Bone marrow (tissue), 2 donors: ENCODE data around the gene PRB3.

Experiments
- DNase-seq, 2 donors: peaks; one replicate each; lab custom pipeline; 2025; lab: John Stamatoyannopoulos, UW

Gene PRB3

DNA sequence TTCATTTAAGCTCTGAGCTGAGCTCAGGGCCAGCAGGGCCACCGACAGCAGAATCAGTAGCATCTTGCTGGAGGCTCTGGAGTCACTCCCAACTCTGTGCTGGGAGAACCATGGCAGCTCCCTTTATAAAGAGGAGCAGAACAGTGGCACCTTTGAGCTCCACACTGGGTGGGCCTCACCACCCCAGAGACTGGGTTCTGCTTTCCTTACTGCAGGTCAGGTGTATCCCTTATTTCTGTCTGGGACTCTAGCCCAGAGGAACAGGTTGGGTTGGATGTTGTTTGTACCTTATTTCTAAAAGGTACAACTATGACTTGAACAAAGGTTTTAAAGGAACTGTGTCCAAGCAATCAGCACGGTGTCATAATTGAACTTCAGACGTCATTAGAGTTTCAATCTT lies at the start of gene PRB3:
Gene PRB3 (minus strand): TSS at position 101 of the 400 bp plus-strand sequence. CDS start 38 bp downstream, at position 63.
- no peak for DNase-seq

DNA sequence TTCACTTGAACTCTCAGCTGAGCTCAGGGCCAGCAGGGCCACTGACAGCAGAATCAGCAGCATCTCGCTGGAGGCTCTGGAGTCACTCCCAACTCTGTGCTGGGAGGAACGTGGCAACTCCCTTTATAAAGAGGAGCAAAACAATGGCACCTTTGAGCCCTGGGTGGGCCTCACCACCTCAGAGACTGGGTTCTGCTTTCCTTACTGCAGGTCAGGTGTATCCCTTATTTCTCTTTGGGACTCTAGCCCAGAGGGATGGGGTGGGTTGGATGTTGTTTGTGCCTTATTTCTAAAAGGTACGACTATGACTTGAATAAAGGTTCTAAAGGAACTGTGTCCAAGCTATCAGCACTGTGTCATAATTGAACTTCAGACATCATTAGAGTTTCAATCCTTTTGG lies 40.8 kb upstream of the PRB3 start, which contains the start of gene PRB4:
Gene PRB4 (minus strand): TSS at position 101 of the 400 bp plus-strand sequence. CDS start 38 bp downstream, at position 63.
- no peak for DNase-seq

DNA sequence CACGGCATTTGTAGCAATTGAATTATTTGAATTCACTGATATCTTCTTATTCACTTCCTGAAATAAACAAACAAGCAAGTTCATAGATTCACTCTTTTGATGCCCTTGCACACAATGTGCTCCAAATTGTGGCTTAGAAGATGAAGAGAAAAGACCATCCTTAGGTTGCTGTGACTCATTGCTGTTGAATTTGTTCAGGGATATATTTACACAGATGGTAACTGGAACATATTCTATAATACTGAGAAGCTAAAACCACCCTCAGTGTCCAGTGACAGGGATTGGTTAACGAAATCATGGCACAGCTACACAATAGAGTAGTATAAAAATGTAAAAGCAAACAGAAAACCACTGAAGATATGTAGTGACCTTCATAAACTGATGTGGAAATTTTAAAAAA lies 37.6 kb upstream of the PRB3 start:
- no peak for DNase-seq

DNA sequence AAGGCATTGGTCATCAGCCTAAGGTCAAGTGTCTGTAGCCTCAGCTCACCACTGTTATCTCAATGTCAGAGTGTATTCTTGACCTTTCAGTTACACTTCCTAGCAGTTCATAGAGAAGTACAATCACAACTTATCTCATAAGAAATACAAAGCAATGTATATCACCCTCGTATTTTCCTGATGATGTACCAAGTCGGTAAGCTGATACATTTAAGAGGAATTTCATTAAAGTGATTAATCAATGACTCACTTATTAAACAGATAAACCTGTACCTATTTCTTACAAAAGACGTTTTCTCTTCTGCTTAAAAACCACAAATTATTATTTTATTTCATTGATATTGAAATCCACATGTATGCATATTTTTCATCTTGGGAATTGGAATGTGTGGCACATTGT lies 3.9 kb upstream of the PRB3 start:
- DNase-seq: no peak

DNA sequence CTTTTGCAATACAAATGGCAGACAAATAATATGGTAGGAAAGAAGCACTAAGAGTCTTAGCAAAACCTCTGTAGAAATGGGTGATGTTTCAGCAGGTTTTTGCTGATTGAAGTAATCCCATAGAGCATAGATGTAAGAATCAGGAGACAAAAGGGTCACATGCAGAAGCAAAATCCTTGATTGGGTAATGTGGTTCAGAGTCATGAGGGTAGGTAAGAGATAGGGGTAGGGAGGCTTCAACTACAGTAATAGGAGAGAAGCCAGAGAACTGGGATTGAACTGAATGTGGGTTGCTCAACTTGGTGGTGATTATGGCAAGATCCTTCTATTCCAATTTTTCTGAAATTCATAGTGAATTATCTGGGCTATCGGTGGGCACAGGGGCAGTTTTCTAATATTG lies 5.0 kb downstream of the PRB3 start:
- DNase-seq: no peak

DNA sequence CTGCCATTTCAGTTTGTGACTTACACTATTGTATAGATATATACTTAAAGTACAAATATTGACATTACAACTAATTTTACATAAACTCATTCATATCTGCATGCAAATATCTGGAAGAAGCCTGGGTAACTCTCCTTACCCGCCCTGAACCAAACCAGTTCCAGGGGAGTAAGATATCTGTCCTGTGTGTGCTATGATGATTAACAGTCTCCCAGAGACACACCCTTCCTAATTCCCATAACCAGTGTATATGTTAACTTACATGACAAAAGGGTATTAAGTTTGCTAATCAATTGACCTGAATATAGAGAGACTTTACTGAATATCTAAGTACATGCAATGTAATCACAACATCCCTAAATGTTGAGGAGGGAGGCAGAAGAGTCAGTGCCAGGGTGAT lies 23.0 kb downstream of the PRB3 start:
- DNase-seq: no peak

DNA sequence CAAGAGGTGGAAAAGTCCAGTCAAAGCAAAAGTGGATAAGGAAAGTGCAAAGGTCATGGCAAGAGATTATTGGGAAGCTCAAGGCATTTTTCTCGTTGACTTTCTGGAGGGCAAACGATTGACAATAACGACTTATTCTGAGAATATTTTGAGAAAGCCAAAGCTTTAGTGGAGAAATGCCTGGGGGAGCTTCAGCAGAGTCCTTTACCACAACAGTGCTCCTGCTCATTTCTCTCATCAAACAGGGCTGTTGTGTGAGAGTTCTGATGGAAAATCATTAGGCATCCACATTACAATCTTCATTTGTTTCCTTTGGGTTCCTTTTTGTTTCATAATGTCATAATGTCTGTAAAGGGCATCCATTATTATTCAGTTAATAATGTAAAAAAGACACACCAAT lies 26.9 kb downstream of the PRB3 start:
- DNase-seq: no peak

DNA sequence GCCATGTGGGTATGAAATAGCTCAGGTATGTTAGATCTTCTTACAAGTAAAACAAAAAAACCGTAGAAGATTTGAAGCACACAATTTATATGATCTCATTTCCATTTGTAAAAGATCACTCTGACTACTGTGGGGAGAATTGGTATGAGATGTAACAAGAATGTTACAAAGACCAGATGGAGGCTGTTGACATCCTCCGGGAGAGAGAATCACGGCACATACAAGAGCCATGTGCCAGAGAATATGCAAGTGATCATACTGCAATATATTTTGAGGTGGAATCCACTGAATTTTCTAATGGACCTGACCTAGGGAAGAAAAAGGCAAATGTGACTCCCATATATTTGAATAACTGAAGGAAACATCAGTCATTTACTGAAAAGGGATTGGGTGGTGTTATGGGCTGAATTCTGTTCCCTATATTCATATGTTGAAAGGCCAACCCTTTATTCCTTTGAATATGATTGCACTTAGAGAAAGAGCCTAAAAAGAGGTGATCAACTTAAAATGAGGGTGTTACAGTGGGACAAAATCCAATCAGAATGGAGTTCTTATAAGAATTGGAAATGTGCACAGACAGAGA lies 29.1 kb downstream of the PRB3 start:
- DNase-seq: no peak

DNA sequence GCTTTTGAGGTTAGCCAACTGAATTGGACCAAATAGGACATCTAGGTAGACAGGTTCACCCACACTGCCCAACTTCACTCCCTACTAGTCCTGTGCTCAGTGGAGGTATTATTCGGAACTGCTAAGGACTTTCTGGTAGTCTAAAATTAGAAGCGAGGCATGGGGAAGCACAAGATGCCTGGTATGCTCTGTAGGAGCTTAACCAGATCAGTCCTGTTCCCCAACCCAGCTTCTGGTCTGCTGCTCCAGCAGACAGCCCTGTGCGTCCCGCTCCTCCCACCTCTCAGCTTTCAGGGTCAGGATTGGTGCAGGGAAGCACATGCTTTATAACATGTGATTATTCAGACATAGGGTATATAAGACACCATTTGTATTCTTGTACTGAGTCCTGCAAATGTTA lies 31.2 kb downstream of the PRB3 start:
- no peak for DNase-seq

DNA sequence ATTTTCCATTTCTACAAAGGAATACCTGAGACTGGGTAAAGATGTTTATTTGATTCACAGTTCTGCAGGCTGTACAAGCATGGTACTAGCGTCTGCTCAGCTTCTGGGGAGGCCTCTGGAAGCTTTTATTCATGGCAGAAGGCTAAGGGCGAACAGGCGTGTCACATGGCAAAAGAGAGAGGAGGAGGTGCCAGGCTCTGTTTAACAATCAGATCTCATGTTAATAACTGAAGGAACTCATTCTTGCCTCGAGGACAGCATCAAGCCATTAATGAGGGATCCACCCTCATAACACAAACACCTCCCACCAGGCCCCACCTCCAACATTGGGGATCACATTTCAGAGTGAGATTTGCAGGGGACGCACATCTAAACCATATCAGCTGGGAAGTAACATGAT lies 36.0 kb downstream of the PRB3 start:
- DNase-seq: no peak

DNA sequence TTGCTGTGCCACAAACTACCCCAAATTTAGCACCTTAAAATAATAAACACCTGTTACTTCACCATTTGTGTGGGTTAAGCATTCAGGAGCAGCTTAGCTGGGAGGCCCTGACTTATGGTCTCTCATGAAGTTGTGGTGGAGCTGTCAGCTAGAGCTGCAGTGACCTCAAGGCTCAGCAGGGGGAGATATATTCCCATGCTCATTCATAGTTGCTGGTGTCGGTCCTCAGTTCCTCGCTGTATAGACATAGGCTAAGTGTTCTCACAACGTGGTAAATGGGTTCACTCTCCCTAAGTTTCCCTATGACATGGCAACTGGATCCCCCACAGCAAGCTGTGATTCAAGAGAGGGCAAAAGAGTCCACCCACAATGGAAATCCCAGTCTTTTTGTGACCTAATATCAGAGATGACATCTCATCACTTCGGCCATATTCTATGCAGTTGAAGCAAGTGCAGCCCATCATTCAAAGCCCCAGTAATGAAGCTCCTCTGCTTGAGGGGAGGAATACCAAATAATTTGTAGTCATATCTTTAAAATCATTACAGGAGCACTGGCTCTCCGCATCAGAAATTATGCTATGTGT lies 41.1 kb downstream of the PRB3 start:
- peak in 1 of 2 donors; percentile 16 for DNase-seq

DNA sequence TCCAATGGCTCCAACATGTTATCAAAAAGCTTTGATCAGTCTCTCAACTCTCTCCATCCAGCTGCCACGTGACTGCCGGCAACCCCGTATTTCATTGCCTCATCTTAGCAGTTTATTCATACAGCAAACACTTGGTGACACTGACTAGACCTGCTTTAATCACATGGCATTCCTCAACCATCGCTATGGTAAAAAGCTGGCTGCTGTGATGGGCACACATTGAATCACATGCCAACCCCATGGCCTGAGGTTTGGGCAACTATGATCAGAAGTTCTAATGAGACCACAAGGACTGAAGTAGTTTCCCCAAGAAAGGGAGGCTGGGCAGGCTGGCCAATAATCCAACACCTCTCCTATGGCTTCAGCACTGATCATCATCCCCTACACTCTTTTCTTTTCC lies 42.1 kb downstream of the PRB3 start:
- DNase-seq: no peak
